Measurements from ENCODE around the gene ADAT3.
A peak's percentile ranks its signal among the peaks of the same experiment; 100 is the strongest.
"Not testable (repeated sequence)": the region's sequence is repeated elsewhere in the genome, so short reads cannot be mapped to it uniquely, and the experiment has no call there.

Gene ADAT3

GRCh38 chr19:1866693-1867348 is 38.4 kb upstream of the ADAT3 start:
- no peak for DNase-seq (ENCODE audit: low read depth in 2 of 2)

- DNase-seq (ENCODE audit: low read depth in 2 of 2), result no peak
Observed at GRCh38 chr19:1867349-1867724, 37.9 kb upstream of the ADAT3 start.

- no peak for DNase-seq (ENCODE audit: low read depth in 2 of 2)
Observed at GRCh38 chr19:1868971-1869370, 36.2 kb upstream of the ADAT3 start.

- DNase-seq (ENCODE audit: low read depth in 2 of 2), result no peak
Observed at GRCh38 chr19:1871140-1871597, 34.0 kb upstream of the ADAT3 start.

- no peak for DNase-seq (ENCODE audit: low read depth in 2 of 2)
Observed at GRCh38 chr19:1871630-1872029, 33.6 kb upstream of the ADAT3 start.

- DNase-seq (ENCODE audit: low read depth in 2 of 2), result no peak
Observed at GRCh38 chr19:1872807-1873523, 32.2 kb upstream of the ADAT3 start.

GRCh38 chr19:1873524-1874473 is 31.4 kb upstream of the ADAT3 start:
- no peak for DNase-seq (ENCODE audit: low read depth in 2 of 2)

- no peak for DNase-seq (ENCODE audit: low read depth in 2 of 2)
Observed at GRCh38 chr19:1874554-1875185, 30.5 kb upstream of the ADAT3 start.

GRCh38 chr19:1875265-1875645 is 29.9 kb upstream of the ADAT3 start:
- DNase-seq (ENCODE audit: low read depth in 2 of 2), result not testable (repeated sequence)

GRCh38 chr19:1875646-1876495 is 29.3 kb upstream of the ADAT3 start:
- peak; percentile 83 to 87 for DNase-seq (ENCODE audit: low read depth in 2 of 2)

GRCh38 chr19:1876496-1877279 is 28.5 kb upstream of the ADAT3 start:
- not testable (repeated sequence) for DNase-seq (ENCODE audit: low read depth in 2 of 2)

- DNase-seq (ENCODE audit: low read depth in 2 of 2), result not testable (repeated sequence)
Observed at GRCh38 chr19:1877280-1877660, 27.9 kb upstream of the ADAT3 start.

- DNase-seq (ENCODE audit: low read depth in 2 of 2), result not testable (repeated sequence)
Observed at GRCh38 chr19:1878583-1878982, 26.6 kb upstream of the ADAT3 start.

GRCh38 chr19:1879982-1880381 is 25.2 kb upstream of the ADAT3 start:
- not testable (repeated sequence) for DNase-seq (ENCODE audit: low read depth in 2 of 2)

- DNase-seq (ENCODE audit: low read depth in 2 of 2), result no peak
Observed at GRCh38 chr19:1880611-1881392, 24.4 kb upstream of the ADAT3 start.

- not testable (repeated sequence) for DNase-seq (ENCODE audit: low read depth in 2 of 2)
Observed at GRCh38 chr19:1881393-1882088, 23.7 kb upstream of the ADAT3 start.

- DNase-seq (ENCODE audit: low read depth in 2 of 2), result peak; percentile 49 to 54
Observed at GRCh38 chr19:1882089-1882785, 23.0 kb upstream of the ADAT3 start.
